Stimulated activated CD8-positive, alpha-beta memory T cell treated with anti-CD3 and anti-CD28 coated beads, Interleukin-12 subunit alpha, Interleukin-12 subunit beta, amount 100 ng/mL, for 1 hour (primary cell): Measurements from ENCODE around the gene SHC4.
"Not testable (repeated sequence)": the region's sequence is repeated elsewhere in the genome, so short reads cannot be mapped to it uniquely, and the experiment has no call there.

ENCODE experiments used
- DNase-seq: peaks from one replicate; pipeline ENCODE4 v3.0.0-alpha.2; 2020; ENCODE audit warnings: low read depth

Gene SHC4

GRCh38 chr15:48796930-48797329 lies 166.8 kb downstream of the SHC4 start:
- DNase-seq, result no peak

GRCh38 chr15:48796521-48796920 lies 167.2 kb downstream of the SHC4 start:
- DNase-seq, result no peak

- DNase-seq, result no peak
These were observed 167.8 kb downstream of the SHC4 start for GRCh38 chr15:48795901-48796300.

GRCh38 chr15:48794697-48795134 lies 169.0 kb downstream of the SHC4 start:
- no peak for DNase-seq

GRCh38 chr15:48792408-48792807 lies 171.3 kb downstream of the SHC4 start:
- DNase-seq, result no peak

GRCh38 chr15:48790466-48791115 lies 173.1 kb downstream of the SHC4 start:
- not testable (repeated sequence) for DNase-seq

- no peak for DNase-seq
These were observed 178.0 kb downstream of the SHC4 start for GRCh38 chr15:48785712-48786111.

GRCh38 chr15:48785195-48785594 lies 178.5 kb downstream of the SHC4 start:
- DNase-seq, result no peak

GRCh38 chr15:48784756-48785155 lies 179.0 kb downstream of the SHC4 start:
- DNase-seq, result no peak

- DNase-seq, result no peak
These were observed 180.8 kb downstream of the SHC4 start for GRCh38 chr15:48782911-48783310.

- DNase-seq, result no peak
These were observed 182.1 kb downstream of the SHC4 start for GRCh38 chr15:48781481-48782081.

- DNase-seq, result no peak
These were observed 182.7 kb downstream of the SHC4 start for GRCh38 chr15:48781017-48781416.

- DNase-seq, result no peak
These were observed 185.4 kb downstream of the SHC4 start for GRCh38 chr15:48778331-48778730.

GRCh38 chr15:48777645-48778330 lies 185.9 kb downstream of the SHC4 start:
- DNase-seq, result no peak

GRCh38 chr15:48775546-48775945 lies 188.2 kb downstream of the SHC4 start:
- DNase-seq, result no peak

- no peak for DNase-seq
These were observed 189.2 kb downstream of the SHC4 start for GRCh38 chr15:48774484-48774883.
